ENCODE data around the gene RCOR1.
"Not testable (repeated sequence)": the region's sequence is repeated elsewhere in the genome, so short reads cannot be mapped to it uniquely, and the experiment has no call there.

The RCOR1 gene

DNA sequence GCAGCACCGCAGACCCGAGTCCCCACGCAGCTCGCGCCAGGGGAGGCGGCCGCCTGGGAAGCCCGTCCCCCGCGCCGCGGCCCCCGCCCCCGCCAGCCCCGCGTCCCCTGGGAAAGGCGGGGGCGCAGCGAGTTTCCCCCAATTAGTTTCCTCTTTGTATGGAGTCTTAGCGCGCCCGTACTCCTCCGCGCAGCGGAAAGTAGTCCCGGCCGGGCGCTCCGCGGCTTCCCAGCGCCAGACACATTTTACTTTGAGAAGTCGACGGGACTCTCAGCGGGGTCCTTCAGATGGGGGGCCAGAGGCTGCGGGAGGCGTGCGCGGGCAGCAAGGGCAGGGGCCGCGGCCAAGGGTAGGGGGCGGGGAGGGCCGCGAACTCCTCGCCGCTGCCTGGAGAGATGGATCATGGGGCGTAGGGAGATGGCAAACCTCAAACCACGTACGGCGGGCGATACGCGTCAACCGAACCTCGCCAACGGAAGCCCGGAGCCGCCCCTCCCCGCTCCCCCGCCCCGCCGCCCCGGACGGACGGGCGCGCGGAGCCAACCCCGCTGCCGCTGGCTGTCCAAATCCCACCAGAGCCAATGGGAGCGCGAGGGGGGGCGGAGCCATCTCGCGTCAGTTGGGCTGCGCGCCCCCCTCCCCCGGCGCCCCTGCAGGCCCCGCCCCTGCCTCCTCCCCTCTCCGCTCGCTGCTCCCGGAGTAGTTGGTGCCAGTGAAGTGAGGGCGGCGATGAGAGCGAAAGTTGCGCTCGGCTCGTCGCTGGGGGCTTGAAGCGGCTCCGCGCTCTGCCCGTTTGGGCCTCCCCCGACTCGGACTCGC lies at the start of gene RCOR1:
Gene RCOR1 (plus strand): TSS at position 706 of the 819 bp plus-strand sequence. CDS start 238 bp downstream, outside the sequence.
- DNase-seq (ENCODE audit: low spot score), result peak; percentile 95

GRCh38 chr14:102544046-102544746 lies 48.3 kb upstream of the RCOR1 start:
- no peak for DNase-seq (ENCODE audit: low spot score)

DNA sequence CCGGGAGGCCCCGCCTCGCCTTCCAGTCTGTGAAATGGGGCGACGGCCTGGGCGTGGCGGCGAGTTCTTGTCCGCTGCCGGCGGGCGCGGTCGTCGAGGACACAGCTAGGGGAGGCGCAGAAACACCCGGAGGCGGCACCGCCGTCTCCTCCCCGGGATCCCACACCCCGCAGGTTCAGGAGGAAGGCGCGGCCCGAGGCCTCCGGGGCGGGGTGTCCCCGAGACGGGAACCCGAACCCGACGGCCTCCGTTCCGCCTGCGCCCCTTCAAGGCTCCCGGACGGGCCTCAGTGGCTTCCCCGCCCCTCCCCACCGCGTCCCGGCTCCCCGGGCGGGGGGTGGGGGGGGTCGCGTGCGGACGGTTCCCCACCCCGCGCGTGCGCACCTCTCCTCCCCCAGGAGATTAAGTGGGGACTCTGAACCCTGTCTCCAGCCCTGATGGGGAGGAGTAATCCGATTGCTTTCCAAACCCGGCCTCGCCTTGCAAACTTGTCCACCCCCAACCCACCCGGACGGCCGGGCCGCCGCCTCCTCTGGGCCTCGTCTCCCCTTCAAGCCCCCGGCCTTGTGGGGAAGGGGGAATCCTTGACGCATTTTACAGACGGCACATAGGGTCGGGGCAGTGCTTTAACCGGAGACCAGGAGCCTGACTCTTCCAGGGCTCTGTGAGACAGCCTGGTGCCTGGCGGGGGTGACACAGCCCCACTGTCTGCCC lies 47.5 kb upstream of the RCOR1 start:
- DNase-seq (ENCODE audit: low spot score), result peak; percentile 47

DNA sequence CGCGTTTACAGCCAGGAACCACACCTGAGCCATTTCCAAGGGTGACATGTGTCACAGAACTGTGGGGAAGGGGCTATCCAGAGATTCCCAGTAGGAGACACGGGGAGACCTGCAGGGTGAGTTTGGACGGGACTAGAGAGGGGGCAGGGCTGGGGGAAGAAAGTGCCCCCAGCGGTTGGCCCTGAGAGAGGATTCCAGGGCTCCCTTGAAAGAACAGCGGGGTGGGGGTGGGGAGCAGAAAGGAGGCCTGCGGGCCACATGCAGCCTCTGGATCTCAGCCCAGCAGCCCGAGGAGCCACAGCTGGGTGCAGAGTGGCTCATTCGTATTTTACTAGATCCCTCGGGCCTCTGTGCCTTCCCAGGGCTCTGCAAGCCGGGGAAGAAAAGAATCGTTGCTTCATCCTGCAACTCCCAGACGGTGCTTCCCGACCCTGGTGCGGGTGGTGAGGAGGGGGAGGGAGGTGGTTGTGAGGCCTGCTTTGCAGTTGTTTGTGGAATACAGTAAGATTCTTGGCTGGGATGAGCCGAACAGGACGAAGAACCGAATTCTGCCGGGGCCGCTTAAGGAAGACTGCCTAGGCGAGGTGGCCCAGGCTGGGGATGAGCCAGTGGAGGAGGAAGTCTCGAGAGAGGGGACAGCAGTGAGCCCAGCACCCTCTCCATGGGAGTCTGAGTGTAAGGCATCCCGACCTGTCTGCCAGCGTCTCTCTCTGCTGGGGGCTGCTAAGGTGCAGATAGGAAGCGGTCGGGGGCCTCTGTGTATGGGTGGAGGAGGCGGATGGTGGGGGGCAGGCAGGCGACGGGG lies 46.8 kb upstream of the RCOR1 start:
- DNase-seq (ENCODE audit: low spot score), result peak; percentile 52

DNA sequence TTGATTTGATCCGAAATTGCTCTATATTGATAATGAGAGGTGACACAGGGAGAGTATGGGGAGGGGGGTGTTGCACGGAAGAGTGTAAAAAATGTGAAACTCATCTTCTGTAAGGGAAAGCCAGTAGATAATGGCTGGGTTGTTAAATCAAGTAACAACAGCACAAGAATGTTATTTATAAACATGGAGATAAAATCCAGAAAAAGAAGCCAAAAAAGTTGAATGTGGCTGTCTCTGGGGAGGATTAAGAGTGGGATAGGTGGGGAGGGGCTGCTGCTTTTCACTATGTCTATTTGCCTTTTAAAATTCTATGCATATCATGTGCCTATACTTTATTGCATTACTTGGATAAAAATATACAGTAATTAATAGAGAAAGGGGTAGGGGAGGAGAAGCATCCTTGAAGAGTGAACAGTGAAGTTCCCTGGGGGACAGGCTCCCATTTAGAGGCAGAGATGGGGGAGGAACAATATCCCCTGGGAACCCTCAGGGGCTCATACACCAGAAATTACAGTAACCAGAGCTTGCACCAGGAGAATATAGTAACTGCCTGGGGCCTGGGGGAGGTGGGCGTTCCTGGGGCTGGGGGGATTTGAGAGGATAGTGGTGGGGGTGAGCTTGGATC lies 43.7 kb upstream of the RCOR1 start:
- no peak for DNase-seq (ENCODE audit: low spot score)

DNA sequence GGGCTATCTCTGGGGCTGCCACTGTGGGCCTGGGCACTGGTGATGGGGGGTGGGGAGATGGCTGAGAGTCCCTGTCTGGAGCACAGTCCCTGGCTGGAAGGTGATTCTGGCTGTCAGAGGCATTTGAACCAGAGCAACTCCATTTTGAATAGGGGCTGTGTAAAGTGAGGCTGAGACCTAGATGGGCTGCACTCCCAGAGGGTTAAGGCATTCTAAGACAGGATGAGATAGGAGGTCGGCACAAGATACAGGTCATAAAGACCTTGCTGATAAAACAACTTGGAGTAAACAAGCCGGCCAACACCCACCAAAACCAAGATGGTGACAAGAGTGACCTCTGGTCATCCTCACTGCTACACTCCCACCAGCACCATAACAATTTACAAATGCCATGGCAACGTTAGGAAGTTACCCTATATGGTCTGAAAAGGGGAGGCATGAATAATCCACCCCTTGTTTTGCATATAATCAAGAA lies 41.5 kb upstream of the RCOR1 start:
- DNase-seq (ENCODE audit: low spot score), result not testable (repeated sequence)

GRCh38 chr14:102551995-102552705 lies 40.3 kb upstream of the RCOR1 start:
- no peak for DNase-seq (ENCODE audit: low spot score)

- DNase-seq (ENCODE audit: low spot score), result no peak
These were observed 37.3 kb upstream of the RCOR1 start for GRCh38 chr14:102554821-102555819.

DNA sequence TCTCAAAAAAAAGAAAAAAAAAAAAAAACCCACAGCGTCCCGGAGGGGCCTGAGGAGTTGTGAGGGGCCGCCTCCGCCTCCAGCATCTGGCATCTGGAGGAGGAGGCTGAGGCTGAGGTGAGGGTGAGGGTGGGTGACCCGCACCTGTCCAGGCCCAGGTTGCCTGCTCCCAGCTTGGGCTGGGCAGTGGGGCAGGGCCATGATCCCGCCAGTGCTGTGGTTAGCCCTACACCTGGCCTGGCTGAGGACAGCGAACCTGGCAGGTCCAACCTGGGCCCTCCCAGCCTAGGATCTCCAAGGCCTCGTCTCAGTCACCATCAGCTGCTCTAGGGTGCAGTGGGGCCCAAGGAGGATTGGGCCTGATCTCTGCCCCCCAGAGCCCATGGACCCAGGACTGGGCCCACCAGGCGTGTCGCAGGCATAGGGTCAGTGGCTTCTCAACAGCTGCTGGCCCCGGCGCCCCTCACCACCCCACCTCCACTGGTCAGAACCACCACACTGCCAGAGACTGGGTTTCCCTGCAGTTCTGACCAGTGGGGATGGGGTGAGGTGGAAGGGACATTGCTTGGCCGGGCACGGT lies 36.3 kb upstream of the RCOR1 start:
- DNase-seq (ENCODE audit: low spot score), result no peak

GRCh38 chr14:102557434-102558226 lies 34.8 kb upstream of the RCOR1 start:
- no peak for DNase-seq (ENCODE audit: low spot score)

- no peak for DNase-seq (ENCODE audit: low spot score)
These were observed 33.9 kb upstream of the RCOR1 start for GRCh38 chr14:102558556-102558955.

DNA sequence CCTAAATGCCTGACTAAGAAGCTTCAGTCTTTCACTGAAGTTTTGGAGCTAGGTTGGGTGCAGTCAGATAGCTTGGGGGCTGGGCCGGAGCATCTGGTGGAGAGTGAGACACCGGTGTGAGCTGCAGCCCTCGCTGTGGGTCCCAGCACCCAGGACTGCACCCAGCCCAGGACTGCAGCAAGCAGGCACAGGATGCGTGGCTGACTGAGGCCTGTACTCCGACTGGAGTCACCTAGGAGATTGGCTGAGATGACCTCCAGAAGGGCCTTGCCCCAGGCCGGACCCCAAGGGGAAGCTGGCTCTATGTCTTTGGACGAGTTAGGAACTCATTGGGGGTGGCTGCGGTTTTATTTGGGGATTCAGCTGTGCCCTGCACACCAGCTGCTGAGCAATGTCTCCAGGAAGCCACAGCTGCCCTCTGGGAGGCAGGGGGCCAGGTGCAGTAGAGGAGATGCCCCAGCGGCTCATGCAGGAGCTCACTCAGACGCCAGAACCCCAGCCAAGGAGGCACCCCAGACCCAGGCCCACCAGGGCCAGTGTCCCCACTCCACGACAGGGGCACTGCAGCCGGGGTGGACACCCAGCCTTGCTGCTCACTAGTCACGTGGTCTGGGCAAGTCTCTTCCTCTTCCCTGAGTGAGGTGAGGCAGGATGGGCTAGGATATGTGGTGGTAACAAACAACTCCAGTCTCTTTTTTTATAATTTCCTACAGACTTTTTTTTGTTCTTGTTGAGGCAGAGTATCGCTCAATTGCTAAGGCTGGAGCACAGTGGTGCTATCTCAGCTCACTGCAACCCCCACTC lies 31.8 kb upstream of the RCOR1 start:
- no peak for DNase-seq (ENCODE audit: low spot score)

DNA sequence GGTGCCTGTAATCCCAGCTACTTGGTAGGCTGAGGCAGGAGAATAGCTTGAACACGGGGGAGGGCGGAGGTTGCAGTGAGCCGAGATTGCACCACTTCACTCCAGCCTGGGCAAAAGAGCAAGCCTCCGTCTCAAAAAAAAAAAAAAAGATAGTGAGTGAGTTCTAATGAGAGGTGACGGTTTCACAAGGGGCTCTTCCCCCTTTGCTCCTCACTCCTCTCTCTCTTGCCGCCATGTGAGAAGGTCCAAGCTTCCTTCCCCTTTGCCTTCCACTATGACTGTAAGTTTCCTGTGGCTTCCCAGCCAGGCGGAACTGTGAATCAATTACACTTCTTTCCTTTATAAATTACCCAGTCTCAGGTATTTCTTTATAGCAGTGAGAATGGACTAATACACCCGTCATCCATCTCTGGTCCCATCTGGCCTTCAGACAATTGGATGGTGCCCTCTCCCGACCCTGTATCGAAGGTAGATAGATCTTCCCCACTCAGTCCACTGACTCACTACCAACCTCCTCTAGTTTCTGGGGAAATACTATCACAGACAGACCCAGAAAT lies 27.0 kb upstream of the RCOR1 start:
- DNase-seq (ENCODE audit: low spot score), result no peak

DNA sequence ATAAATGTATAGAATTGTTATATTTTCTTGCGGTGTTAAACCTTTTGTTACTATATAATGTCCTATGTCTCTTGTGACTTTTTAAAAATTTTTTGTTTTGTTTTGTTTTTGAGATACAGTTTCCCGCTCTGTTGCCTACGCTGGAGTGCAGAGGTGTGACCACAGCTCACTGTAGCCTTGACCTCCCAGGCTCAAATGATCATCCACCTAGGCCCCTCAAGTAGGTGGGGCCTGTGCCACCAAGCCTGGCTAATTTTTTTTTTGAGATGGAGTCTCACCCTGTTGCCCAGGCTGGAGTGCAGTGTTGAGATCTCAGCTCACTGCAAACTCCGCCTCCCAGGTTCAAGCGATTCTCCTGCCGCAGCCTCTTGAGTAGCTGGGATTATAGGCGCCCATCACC lies 26.5 kb upstream of the RCOR1 start:
- no peak for DNase-seq (ENCODE audit: low spot score)

DNA sequence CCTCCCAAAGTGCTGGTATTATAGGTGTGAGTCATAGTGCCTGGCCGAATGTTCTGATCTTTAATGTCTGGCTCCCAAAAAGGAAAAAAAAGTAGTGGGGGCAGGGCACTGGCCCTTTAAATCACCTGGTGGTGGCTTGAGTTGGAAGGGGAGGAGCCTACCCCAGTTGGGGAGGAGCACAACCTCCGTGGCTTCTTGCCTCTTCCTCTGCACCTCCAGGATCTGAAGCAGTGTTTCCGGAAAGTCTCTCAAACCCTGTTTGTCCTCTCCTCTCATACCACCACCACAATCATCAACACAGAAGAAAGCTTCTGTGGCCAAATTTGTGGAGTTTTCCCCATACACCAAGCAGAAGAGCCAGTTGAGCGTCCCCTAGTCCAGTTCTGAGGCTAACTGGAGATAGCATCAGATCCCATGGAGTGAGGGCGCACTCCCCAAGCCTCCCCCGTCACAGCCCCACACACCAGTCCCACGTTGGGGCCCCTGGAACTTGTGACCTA lies 24.3 kb upstream of the RCOR1 start:
- peak; percentile 58 for DNase-seq (ENCODE audit: low spot score)

- no peak for DNase-seq (ENCODE audit: low spot score)
These were observed 22.0 kb upstream of the RCOR1 start for GRCh38 chr14:102570334-102570995.
